GM19328 (cell line): Measurements from ENCODE around the gene C5AR2.
"Not testable (repeated sequence)": the region's sequence is repeated elsewhere in the genome, so short reads cannot be mapped to it uniquely, and the experiment has no call there.

Experiments
- ATAC-seq: cut with Tn5 transposase; IDR thresholded peaks from one replicate; pipeline ENCODE4 v1.9.1; 2021; ENCODE audit warnings: mild to moderate bottlenecking, moderate library complexity; ENCODE audit not compliant: unreplicated experiment

Gene C5AR2

GRCh38 chr19:47331931-47332547 is at the start of gene C5AR2:
Gene C5AR2 (plus strand): TSS chr19:47332175. CDS start chr19:47340800, 8,625 bp downstream.
- ATAC-seq, result no peak

GRCh38 chr19:47283405-47284059 is 48.4 kb upstream of the C5AR2 start:
- ATAC-seq, result no peak

- no peak for ATAC-seq
Measured at GRCh38 chr19:47284324-47284899, 47.6 kb upstream of the C5AR2 start.

GRCh38 chr19:47296036-47296435 is 35.9 kb upstream of the C5AR2 start:
- ATAC-seq, result no peak

GRCh38 chr19:47300867-47301266 is 31.1 kb upstream of the C5AR2 start:
- not testable (repeated sequence) for ATAC-seq

- ATAC-seq, result no peak
Measured at GRCh38 chr19:47302249-47302648, 29.7 kb upstream of the C5AR2 start.

- ATAC-seq, result no peak
Measured at GRCh38 chr19:47303966-47304365, 28.0 kb upstream of the C5AR2 start.

- ATAC-seq, result no peak
Measured at GRCh38 chr19:47305309-47305751, 26.6 kb upstream of the C5AR2 start.

- no peak for ATAC-seq
Measured at GRCh38 chr19:47306303-47306702, 25.7 kb upstream of the C5AR2 start.

GRCh38 chr19:47309038-47309437 is 22.9 kb upstream of the C5AR2 start:
- ATAC-seq, result no peak

- no peak for ATAC-seq
Measured at GRCh38 chr19:47309608-47310007, 22.4 kb upstream of the C5AR2 start, which contains the start of gene C5AR1. Gene C5AR1 (plus strand): TSS chr19:47309861. CDS start chr19:47309896, 35 bp downstream.

GRCh38 chr19:47310323-47310722 is 21.7 kb upstream of the C5AR2 start:
- no peak for ATAC-seq

GRCh38 chr19:47310819-47311218 is 21.2 kb upstream of the C5AR2 start:
- ATAC-seq, result no peak

- ATAC-seq, result no peak
Measured at GRCh38 chr19:47312366-47313006, 19.5 kb upstream of the C5AR2 start.

GRCh38 chr19:47313754-47314295 is 18.1 kb upstream of the C5AR2 start:
- no peak for ATAC-seq

GRCh38 chr19:47315125-47315821 is 16.7 kb upstream of the C5AR2 start:
- ATAC-seq, result no peak

- no peak for ATAC-seq
Measured at GRCh38 chr19:47316513-47316912, 15.5 kb upstream of the C5AR2 start.

GRCh38 chr19:47319923-47320871 is 11.8 kb upstream of the C5AR2 start:
- ATAC-seq, result no peak

- ATAC-seq, result no peak
Measured at GRCh38 chr19:47321630-47322029, 10.3 kb upstream of the C5AR2 start.

GRCh38 chr19:47322058-47322457 is 9.9 kb upstream of the C5AR2 start:
- no peak for ATAC-seq
